ENCODE measurements around the gene RUVBL2.

RUVBL2 gene

GRCh38 chr19:48968179-48968661 is 25.5 kb upstream of the RUVBL2 start:
- Mint-ChIP-seq H3K27me3 (no peaks in the 10 kb centered on the region), H3K4me1 (ENCODE audit: low read depth) (peaks cover 47% of the 10 kb centered on the region), H3K27ac (peak overlapping the region; percentile 97), H3K9me3 (no peaks in the 10 kb centered on the region), H3K4me3 (peak overlapping the region; percentile 92), H3K36me3 (ENCODE audit: low read depth) (peaks cover 68% of the 10 kb centered on the region)
- DNase-seq = no peak

GRCh38 chr19:48968813-48969218 is 24.9 kb upstream of the RUVBL2 start:
- Mint-ChIP-seq H3K9me3 (no peaks in the 10 kb centered on the region), H3K27ac (no peak overlapping the region), H3K27me3 (no peaks in the 10 kb centered on the region), H3K4me1 (ENCODE audit: low read depth) (peaks cover 41% of the 10 kb centered on the region), H3K4me3 (no peak overlapping the region), H3K36me3 (ENCODE audit: low read depth) (peaks cover 71% of the 10 kb centered on the region)
- DNase-seq = no peak

GRCh38 chr19:48969276-48970138 is 24.2 kb upstream of the RUVBL2 start:
- no peak overlapping the region for H3K4me3 Mint-ChIP-seq
- DNase-seq = no peak
- peaks cover 34% of the 10 kb centered on the region for H3K4me1 Mint-ChIP-seq (ENCODE audit: low read depth)
- no peaks in the 10 kb centered on the region for H3K27me3 Mint-ChIP-seq
- peaks cover 78% of the 10 kb centered on the region for H3K36me3 Mint-ChIP-seq (ENCODE audit: low read depth)
- H3K9me3 Mint-ChIP-seq = no peaks in the 10 kb centered on the region
- peak overlapping the region; percentile 75 for H3K27ac Mint-ChIP-seq

GRCh38 chr19:48970139-48970766 is 23.4 kb upstream of the RUVBL2 start:
- Mint-ChIP-seq H3K4me3 (no peak overlapping the region), H3K27me3 (no peaks in the 10 kb centered on the region), H3K4me1 (ENCODE audit: low read depth) (peaks cover 27% of the 10 kb centered on the region), H3K27ac (peak overlapping the region; percentile 75), H3K36me3 (ENCODE audit: low read depth) (peaks cover 75% of the 10 kb centered on the region), H3K9me3 (no peaks in the 10 kb centered on the region)
- no peak for DNase-seq

DNA sequence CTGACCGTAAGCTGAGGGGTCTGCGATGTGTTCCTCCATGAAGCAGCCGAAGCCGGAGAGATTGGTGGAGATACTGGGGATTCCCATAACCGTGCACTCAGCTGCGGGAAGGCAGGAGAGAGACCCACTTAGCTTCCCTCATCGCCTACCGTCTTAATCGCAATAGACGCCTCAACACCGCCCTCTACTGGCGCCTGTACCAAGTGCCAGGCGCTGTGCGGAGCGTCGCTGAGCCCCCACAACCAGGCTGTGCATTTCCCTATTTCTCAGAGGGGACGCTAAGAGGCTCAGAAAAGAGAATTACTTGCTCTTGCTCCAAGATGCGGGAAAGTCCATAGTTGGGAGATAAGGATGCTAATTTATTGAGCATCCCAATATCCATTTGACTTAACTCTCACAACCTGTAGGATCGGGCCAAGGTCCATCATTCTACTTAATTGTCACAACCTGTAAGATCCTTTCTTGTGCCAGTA is 22.7 kb upstream of the RUVBL2 start:
- DNase-seq = peak; percentile 89
- Mint-ChIP-seq H3K9me3 (no peaks in the 10 kb centered on the region), H3K27me3 (no peaks in the 10 kb centered on the region), H3K4me3 (no peak overlapping the region), H3K27ac (peak overlapping the region; percentile 76), H3K4me1 (ENCODE audit: low read depth) (peaks cover 25% of the 10 kb centered on the region), H3K36me3 (ENCODE audit: low read depth) (peaks cover 72% of the 10 kb centered on the region)

DNA sequence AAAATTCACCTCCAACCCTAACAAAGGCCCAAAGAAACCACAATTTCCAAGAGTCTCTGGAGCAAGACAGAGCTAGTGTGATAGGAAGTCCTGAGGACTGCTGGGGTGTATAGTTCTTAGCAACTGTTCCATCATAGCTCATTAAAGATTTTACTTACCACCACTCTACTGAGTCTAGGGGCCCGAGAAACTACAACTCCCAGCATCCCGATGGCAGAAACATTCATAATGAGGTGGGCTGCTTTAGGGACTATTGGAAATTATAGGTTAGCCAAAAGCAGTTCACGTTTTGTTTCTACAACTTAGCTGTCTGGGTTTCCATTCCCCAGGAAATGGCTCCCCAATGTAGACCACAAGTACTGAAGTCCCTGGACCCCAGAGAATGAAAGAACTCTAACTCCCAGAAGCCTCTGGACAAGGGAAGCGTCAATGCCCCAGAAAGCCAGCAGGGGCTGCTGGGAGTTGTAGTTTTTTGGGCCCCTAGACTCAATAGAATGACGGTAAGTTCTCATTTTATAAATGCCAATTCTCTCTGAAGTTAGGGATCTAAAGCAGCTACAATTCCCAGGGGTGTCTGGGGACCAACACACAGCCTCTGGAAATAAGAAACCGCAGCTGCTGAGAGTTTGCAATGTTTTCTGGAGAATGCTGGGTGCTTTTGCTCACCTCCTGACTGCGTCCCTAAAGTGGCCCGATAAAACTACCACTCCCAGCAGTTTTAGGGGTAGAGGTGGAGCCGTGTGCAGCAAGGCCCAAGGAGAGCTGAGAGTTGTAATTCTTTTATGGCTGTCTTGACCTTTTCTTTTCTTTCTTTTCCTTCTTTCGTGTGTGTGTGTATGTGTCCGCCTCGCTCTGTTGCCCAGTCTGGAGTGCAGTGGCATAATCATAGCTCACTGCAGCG is 17.5 kb upstream of the RUVBL2 start:
- H3K4me3 Mint-ChIP-seq = no peak overlapping the region
- no peaks in the 10 kb centered on the region for H3K27me3 Mint-ChIP-seq
- peaks cover 10% of the 10 kb centered on the region for H3K4me1 Mint-ChIP-seq (ENCODE audit: low read depth)
- peaks cover 54% of the 10 kb centered on the region for H3K36me3 Mint-ChIP-seq (ENCODE audit: low read depth)
- H3K9me3 Mint-ChIP-seq = no peaks in the 10 kb centered on the region
- peak overlapping the region; percentile 44 for H3K27ac Mint-ChIP-seq
- DNase-seq = no peak

DNA sequence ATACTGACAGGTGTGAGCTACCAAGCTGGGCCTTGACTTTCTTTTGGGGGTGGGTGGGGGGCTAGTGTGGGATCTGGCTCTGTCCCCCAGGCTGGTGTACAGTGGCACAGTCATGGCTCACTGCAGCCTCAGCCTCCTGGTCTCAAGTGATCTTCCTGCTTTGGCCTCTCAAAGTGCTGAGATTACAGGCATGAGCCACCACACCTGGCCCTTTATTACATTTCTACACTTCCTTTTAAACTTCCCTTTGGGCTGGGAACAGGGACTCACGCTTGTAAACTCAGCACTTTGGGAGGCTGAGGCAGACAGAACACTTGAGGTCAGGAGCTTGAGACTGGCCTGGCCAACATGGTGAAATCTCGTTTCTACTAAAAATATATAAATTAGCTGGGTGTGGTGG is 16.6 kb upstream of the RUVBL2 start:
- DNase-seq = no peak
- peaks cover 60% of the 10 kb centered on the region for H3K36me3 Mint-ChIP-seq (ENCODE audit: low read depth)
- H3K27me3 Mint-ChIP-seq = no peaks in the 10 kb centered on the region
- H3K4me1 Mint-ChIP-seq (ENCODE audit: low read depth) = peaks cover 10% of the 10 kb centered on the region
- no peaks in the 10 kb centered on the region for H3K9me3 Mint-ChIP-seq
- H3K27ac Mint-ChIP-seq = no peak overlapping the region
- H3K4me3 Mint-ChIP-seq = no peak overlapping the region

DNA sequence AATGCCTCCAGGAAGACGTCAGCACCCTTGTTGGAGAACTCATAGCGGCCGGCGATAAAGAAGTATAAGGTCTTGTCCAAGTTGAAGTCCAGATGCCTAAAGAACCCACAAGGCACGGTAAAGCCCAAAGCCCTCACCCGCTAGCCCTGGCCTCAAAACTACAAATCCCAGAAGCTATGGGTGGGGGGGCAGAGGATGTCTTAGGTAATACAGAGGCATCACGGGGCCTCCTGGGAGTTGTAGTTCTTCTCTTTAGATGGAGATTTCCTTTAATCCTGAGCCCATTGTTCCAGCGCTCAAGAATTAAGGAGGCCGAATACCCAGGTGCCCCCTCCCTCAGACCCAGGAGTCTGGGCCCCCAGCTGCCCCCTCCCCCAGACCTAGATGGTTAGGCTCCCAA is 11.4 kb upstream of the RUVBL2 start:
- Mint-ChIP-seq H3K9me3 (no peaks in the 10 kb centered on the region), H3K4me3 (no peak overlapping the region), H3K4me1 (ENCODE audit: low read depth) (peaks cover 17% of the 10 kb centered on the region), H3K27ac (no peak overlapping the region), H3K27me3 (no peaks in the 10 kb centered on the region), H3K36me3 (ENCODE audit: low read depth) (peaks cover 70% of the 10 kb centered on the region)
- DNase-seq = no peak

GRCh38 chr19:48985711-48986110 is 8.0 kb upstream of the RUVBL2 start:
- H3K36me3 Mint-ChIP-seq (ENCODE audit: low read depth) = peaks cover 74% of the 10 kb centered on the region
- no peaks in the 10 kb centered on the region for H3K27me3 Mint-ChIP-seq
- no peak overlapping the region for H3K4me3 Mint-ChIP-seq
- H3K27ac Mint-ChIP-seq = no peak overlapping the region
- no peak for DNase-seq
- H3K9me3 Mint-ChIP-seq = no peaks in the 10 kb centered on the region
- H3K4me1 Mint-ChIP-seq (ENCODE audit: low read depth) = peaks cover 26% of the 10 kb centered on the region

GRCh38 chr19:48986211-48986610 is 7.5 kb upstream of the RUVBL2 start:
- Mint-ChIP-seq H3K4me3 (no peak overlapping the region), H3K36me3 (ENCODE audit: low read depth) (peaks cover 77% of the 10 kb centered on the region), H3K4me1 (ENCODE audit: low read depth) (peaks cover 30% of the 10 kb centered on the region), H3K27ac (no peak overlapping the region), H3K27me3 (no peaks in the 10 kb centered on the region), H3K9me3 (no peaks in the 10 kb centered on the region)
- no peak for DNase-seq

DNA sequence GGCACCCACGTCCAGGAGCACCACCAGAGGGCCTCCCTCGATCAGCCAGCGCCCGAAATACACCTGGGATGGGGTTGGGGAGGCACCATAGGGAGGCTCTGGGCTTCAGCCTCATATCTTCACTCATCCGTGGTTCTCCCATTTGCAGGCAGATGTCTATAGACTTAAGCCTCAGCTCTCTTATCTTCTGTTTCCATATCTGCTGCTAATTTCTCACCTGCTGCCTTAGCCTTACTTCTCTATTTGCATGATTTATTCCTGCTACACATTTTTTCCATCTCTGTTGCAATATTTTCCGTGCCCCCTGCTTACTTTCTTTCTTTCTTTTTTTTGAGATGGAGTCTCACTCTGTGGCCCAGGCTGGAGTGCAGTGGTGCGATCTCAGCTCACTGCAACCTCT is 6.4 kb upstream of the RUVBL2 start:
- H3K36me3 Mint-ChIP-seq (ENCODE audit: low read depth) = peaks cover 71% of the 10 kb centered on the region
- H3K4me1 Mint-ChIP-seq (ENCODE audit: low read depth) = peaks cover 37% of the 10 kb centered on the region
- no peak for DNase-seq
- H3K27ac Mint-ChIP-seq = peak overlapping the region; percentile 65
- no peaks in the 10 kb centered on the region for H3K9me3 Mint-ChIP-seq
- no peak overlapping the region for H3K4me3 Mint-ChIP-seq
- H3K27me3 Mint-ChIP-seq = no peaks in the 10 kb centered on the region

GRCh38 chr19:48988286-48988685 is 5.4 kb upstream of the RUVBL2 start:
- Mint-ChIP-seq H3K27ac (peak overlapping the region; percentile 65), H3K9me3 (no peaks in the 10 kb centered on the region), H3K4me3 (no peak overlapping the region), H3K36me3 (ENCODE audit: low read depth) (peaks cover 69% of the 10 kb centered on the region), H3K4me1 (ENCODE audit: low read depth) (peaks cover 42% of the 10 kb centered on the region), H3K27me3 (no peaks in the 10 kb centered on the region)
- no peak for DNase-seq

- Mint-ChIP-seq H3K4me3 (no peak overlapping the region), H3K36me3 (ENCODE audit: low read depth) (peaks cover 66% of the 10 kb centered on the region), H3K27ac (no peak overlapping the region), H3K9me3 (no peaks in the 10 kb centered on the region), H3K27me3 (no peaks in the 10 kb centered on the region), H3K4me1 (ENCODE audit: low read depth) (peaks cover 44% of the 10 kb centered on the region)
- no peak for DNase-seq
Measured at GRCh38 chr19:48988860-48989259, 4.8 kb upstream of the RUVBL2 start.

DNA sequence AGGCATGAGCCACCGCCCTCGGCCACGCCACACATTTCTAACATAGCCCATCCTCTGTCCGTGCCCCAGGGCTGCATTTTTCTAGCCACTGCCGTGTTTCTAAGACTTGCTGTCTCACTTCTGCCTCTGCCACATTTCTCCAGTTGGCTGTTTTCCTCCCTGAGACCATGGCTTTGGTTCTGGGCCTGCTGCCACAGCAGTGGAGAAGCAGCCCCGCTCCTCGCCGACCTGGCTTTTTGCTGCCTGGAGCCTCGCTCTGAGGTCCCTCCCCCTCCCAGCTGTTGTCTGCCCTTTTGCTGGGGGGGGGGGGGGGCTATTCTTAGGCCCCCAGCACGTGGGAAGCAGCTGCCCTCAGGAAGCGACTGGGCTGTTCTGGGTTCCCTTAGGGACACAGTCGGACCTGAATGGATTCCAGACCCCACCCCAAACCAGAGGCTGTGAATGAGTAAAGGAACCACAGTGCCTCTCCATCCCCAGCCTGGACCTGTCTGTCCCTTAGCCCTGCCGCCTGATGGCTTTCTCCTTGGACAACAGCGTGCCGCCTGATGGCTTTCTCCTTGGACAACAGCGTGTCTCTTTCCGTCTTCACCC is 3.9 kb upstream of the RUVBL2 start:
- Mint-ChIP-seq H3K9me3 (no peaks in the 10 kb centered on the region), H3K27me3 (no peaks in the 10 kb centered on the region), H3K4me3 (no peak overlapping the region), H3K27ac (peak overlapping the region; percentile 39), H3K36me3 (ENCODE audit: low read depth) (peaks cover 69% of the 10 kb centered on the region), H3K4me1 (ENCODE audit: low read depth) (peaks cover 51% of the 10 kb centered on the region)
- DNase-seq = no peak

All from activated T-cell treated with anti-CD3 and anti-CD28 coated beads, Interleukin-2, amount 50 U/mL, for 24 hours (primary cell).